Measurements from ENCODE around the gene EME2.
"Not testable (repeated sequence)": the region's sequence is repeated elsewhere in the genome, so short reads cannot be mapped to it uniquely, and the experiment has no call there.

The EME2 gene

DNA sequence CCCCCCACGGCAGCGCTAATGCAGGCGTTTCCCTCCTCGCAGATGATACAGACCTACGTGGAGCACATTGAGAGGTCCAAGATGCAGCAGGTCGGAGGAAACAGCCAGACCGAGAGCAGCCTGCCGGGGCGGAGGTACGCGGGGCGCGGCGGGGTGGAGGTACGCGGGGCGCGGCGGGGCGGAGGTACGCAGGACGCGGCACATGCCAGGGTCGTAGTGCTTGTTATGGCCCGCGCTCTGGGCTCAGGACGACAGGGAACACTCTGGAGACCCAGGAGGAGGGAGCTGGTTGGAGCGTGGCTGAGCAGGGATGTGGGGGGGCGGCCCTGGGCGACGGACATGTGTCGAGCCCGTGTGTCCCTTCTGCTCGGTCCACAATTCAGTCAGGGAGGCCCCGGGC is 43.2 kb upstream of the EME2 start:
- Histone ChIP-seq H3K36me3 (ENCODE audit: insufficient read depth, insufficient read length, low read length) (peaks cover 83% of the 10 kb centered on the region), H3K9ac (ENCODE audit: insufficient read length, low read depth) (no peak overlapping the region)

DNA sequence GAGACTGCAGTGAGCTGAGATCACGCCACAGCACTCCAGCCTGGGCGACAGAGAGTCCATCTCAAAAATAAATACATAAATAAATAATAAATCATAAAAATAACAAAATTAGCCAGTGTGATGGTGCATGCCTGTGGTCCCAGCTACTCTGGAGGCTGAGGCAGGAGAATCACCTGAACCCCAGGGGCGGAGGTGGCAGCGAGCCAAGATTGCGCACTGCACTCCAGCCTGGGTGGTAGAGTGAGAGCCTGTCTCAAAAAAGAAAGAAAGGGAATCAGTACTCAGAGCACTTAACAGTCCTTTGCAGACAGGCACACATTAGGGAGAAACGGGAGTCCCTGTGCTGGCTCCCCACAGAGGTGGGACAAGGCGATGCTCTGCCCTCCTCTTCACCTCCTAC is 41.5 kb upstream of the EME2 start:
- no peak overlapping the region for H3K9ac ChIP-seq (ENCODE audit: insufficient read length, low read depth)
- H3K4me3 ChIP-seq (ENCODE audit: insufficient read length, low read depth) = no peak overlapping the region
- peaks cover 11% of the 10 kb centered on the region for H3K9me3 ChIP-seq (ENCODE audit: insufficient read depth, low read length)
- peaks cover 83% of the 10 kb centered on the region for H3K36me3 ChIP-seq (ENCODE audit: insufficient read depth, insufficient read length, low read length)
- DNase-seq (ENCODE audit: low read depth, low spot score) = no peak
- TF ChIP-seq ZNF274 (IDR thresholded peaks at IDR 0.05; ENCODE audit: low read depth, low read length) (no peak), SUZ12 (IDR thresholded peaks at IDR 0.05; ENCODE audit: extremely low read depth, insufficient read depth, insufficient read length) (no peak), YY1 (IDR thresholded peaks at IDR 0.05; ENCODE audit: insufficient read depth, insufficient read length) (no peak)
- no peaks in the 10 kb centered on the region for H3K4me1 ChIP-seq (ENCODE audit: insufficient read depth, insufficient read length)
- no peaks in the 10 kb centered on the region for H3K27me3 ChIP-seq (ENCODE audit: insufficient read depth, insufficient read length)

More for the DNA sequence above, 43.2 kb upstream of the EME2 start:
- no peaks in the 10 kb centered on the region for H3K27me3 ChIP-seq (ENCODE audit: insufficient read depth, insufficient read length)
- H3K4me1 ChIP-seq (ENCODE audit: insufficient read depth, insufficient read length) = no peaks in the 10 kb centered on the region
- H3K9me3 ChIP-seq (ENCODE audit: insufficient read depth, low read length) = no peaks in the 10 kb centered on the region
- no peak overlapping the region for H3K4me3 ChIP-seq (ENCODE audit: insufficient read length, low read depth)
- DNase-seq (ENCODE audit: low read depth, low spot score) = no peak
- no peak for TF ChIP-seq ZNF274 (IDR thresholded peaks at IDR 0.05; ENCODE audit: low read depth, low read length)

DNA sequence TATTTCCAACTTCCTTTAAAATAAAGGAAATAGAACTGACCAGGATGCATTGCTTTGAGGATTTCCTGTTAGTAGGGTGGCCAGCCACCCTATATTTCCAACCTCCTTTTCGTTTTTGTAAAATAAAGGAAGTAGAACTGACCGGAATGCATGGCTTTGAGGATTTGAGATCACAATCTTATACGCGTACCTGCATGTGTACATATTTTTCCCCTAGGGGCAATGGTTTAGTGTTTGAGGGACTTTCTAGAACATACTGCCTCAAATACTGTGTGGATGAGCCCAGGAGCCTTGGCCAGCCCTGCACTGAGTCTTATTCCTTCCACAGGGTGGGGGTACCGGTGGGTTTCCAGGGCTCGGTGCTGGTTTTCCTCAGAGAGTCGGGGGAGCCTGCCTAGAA is 41.0 kb upstream of the EME2 start:
- Histone ChIP-seq H3K27me3 (ENCODE audit: insufficient read depth, insufficient read length) (no peaks in the 10 kb centered on the region), H3K4me3 (ENCODE audit: insufficient read length, low read depth) (no peak overlapping the region), H3K9ac (ENCODE audit: insufficient read length, low read depth) (no peak overlapping the region), H3K9me3 (ENCODE audit: insufficient read depth, low read length) (peaks cover 16% of the 10 kb centered on the region), H3K4me1 (ENCODE audit: insufficient read depth, insufficient read length) (no peaks in the 10 kb centered on the region), H3K36me3 (ENCODE audit: insufficient read depth, insufficient read length, low read length) (peaks cover 79% of the 10 kb centered on the region)
- no peak for DNase-seq (ENCODE audit: low read depth, low spot score)
- TF ChIP-seq YY1 (IDR thresholded peaks at IDR 0.05; ENCODE audit: insufficient read depth, insufficient read length) = no peak
- no peak for TF ChIP-seq SUZ12 (IDR thresholded peaks at IDR 0.05; ENCODE audit: extremely low read depth, insufficient read depth, insufficient read length)
- no peak for TF ChIP-seq ZNF274 (IDR thresholded peaks at IDR 0.05; ENCODE audit: low read depth, low read length)

DNA sequence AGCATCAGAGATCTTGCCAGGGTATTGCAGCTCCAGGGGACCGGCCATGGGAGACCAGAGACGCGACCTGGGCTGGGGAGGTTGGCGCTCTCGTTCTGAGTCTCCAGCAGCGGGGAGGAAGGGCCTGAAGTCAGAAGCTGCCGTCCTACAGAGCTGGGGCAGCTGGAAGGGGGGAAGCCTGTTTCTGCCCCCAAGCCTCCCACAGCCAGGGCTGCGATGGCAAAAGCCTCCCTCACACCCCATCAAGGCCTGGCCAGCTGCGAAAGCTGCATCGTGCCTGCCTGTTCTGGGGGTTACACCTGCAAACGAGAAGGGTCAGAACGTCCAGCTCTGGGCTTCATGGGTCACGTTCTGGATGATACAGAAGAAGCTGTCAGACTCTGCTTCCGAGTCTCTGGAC is 40.5 kb upstream of the EME2 start:
- H3K9me3 ChIP-seq (ENCODE audit: insufficient read depth, low read length) = peaks cover 21% of the 10 kb centered on the region
- TF ChIP-seq SUZ12 (IDR thresholded peaks at IDR 0.05; ENCODE audit: extremely low read depth, insufficient read depth, insufficient read length) = no peak
- peaks cover 77% of the 10 kb centered on the region for H3K36me3 ChIP-seq (ENCODE audit: insufficient read depth, insufficient read length, low read length)

DNA sequence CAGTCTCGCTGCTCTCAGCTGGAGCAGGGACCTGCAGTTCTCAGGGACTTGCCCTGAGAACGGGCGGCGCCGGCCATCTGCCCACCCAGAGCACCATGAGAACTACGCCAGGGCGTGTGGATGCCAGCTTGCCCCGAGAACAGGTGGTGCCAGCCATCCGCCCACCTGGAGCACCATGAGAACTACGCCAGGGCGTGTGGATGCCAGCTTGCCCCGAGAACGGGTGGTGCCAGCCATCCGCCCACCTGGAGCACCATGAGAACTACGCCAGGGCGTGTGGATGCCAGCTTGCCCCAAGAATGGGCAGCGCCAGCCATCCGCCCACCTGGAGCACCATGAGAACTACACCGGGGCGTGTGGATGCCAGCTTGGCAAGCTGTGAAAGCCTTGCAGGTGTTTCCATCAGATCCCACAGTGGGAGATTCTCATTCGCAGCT is 40.0 kb upstream of the EME2 start:
- H3K9ac ChIP-seq (ENCODE audit: insufficient read length, low read depth); DNase-seq (ENCODE audit: low read depth, low spot score); H3K27me3 ChIP-seq (ENCODE audit: insufficient read depth, insufficient read length); H3K4me3 ChIP-seq (ENCODE audit: insufficient read length, low read depth); H3K4me1 ChIP-seq (ENCODE audit: insufficient read depth, insufficient read length): not testable (repeated sequence)
- Histone ChIP-seq H3K9me3 (ENCODE audit: insufficient read depth, low read length) (peaks cover 26% of the 10 kb centered on the region), H3K36me3 (ENCODE audit: insufficient read depth, insufficient read length, low read length) (peaks cover 72% of the 10 kb centered on the region)

More for the DNA sequence above, 40.5 kb upstream of the EME2 start:
- DNase-seq (ENCODE audit: low read depth, low spot score) = no peak
- Histone ChIP-seq H3K27me3 (ENCODE audit: insufficient read depth, insufficient read length) (no peaks in the 10 kb centered on the region), H3K4me1 (ENCODE audit: insufficient read depth, insufficient read length) (no peaks in the 10 kb centered on the region), H3K9ac (ENCODE audit: insufficient read length, low read depth) (no peak overlapping the region), H3K4me3 (ENCODE audit: insufficient read length, low read depth) (no peak overlapping the region)

DNA sequence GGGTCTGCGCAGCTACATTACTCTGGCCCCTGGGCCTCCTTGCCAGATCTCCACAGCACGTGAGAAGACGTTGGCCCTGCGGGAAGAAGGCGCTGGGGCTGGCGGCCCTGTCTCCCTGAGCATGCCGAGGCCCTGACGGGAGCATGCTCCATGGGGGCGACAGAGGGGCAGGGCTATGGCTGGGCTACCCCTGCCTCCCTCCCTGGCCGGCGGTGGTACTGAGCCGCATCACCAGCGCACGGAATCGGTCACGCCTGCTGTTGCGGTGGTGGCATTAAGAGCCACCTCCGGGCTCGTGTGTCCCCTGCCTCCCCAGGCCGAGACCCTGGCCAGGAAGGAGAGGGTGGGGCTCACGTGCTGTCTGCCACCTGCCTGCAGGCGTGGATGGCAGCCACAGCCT is 38.5 kb upstream of the EME2 start:
- no peak for TF ChIP-seq YY1 (IDR thresholded peaks at IDR 0.05; ENCODE audit: insufficient read depth, insufficient read length)
- no peak for TF ChIP-seq SUZ12 (IDR thresholded peaks at IDR 0.05; ENCODE audit: extremely low read depth, insufficient read depth, insufficient read length)
- no peak for TF ChIP-seq ZNF274 (IDR thresholded peaks at IDR 0.05; ENCODE audit: low read depth, low read length)
- Histone ChIP-seq H3K27me3 (ENCODE audit: insufficient read depth, insufficient read length) (no peaks in the 10 kb centered on the region), H3K4me1 (ENCODE audit: insufficient read depth, insufficient read length) (no peaks in the 10 kb centered on the region), H3K4me3 (ENCODE audit: insufficient read length, low read depth) (no peak overlapping the region), H3K36me3 (ENCODE audit: insufficient read depth, insufficient read length, low read length) (peaks cover 57% of the 10 kb centered on the region), H3K9ac (ENCODE audit: insufficient read length, low read depth) (no peak overlapping the region), H3K9me3 (ENCODE audit: insufficient read depth, low read length) (peaks cover 42% of the 10 kb centered on the region)
- no peak for DNase-seq (ENCODE audit: low read depth, low spot score)

DNA sequence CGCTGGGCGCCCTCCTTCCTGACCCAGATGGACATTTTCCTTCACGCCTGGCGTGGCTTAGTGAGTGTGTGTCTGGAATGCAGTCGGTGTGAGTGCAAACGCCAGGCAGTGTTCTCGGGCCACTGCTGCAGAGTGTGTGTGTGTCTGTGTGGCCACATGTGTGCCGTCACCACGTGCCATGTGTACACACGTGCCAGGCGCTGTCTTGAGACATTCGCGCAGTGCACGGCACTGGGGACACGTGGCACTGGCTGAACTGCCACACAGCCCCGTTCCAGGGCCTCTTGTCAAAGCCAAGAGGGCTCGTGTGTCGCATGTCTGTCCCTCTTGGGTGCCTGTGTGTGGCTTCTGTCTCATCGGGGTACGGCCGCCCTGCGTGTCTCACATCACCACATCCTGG is 37.8 kb upstream of the EME2 start:
- Histone ChIP-seq H3K4me3 (ENCODE audit: insufficient read length, low read depth) (no peak overlapping the region), H3K9me3 (ENCODE audit: insufficient read depth, low read length) (peaks cover 48% of the 10 kb centered on the region), H3K9ac (ENCODE audit: insufficient read length, low read depth) (no peak overlapping the region), H3K27me3 (ENCODE audit: insufficient read depth, insufficient read length) (no peaks in the 10 kb centered on the region), H3K4me1 (ENCODE audit: insufficient read depth, insufficient read length) (no peaks in the 10 kb centered on the region), H3K36me3 (ENCODE audit: insufficient read depth, insufficient read length, low read length) (peaks cover 54% of the 10 kb centered on the region)
- DNase-seq (ENCODE audit: low read depth, low spot score) = no peak
- no peak for TF ChIP-seq SUZ12 (IDR thresholded peaks at IDR 0.05; ENCODE audit: extremely low read depth, insufficient read depth, insufficient read length)
- no peak for TF ChIP-seq ZNF274 (IDR thresholded peaks at IDR 0.05; ENCODE audit: low read depth, low read length)
- TF ChIP-seq YY1 (IDR thresholded peaks at IDR 0.05; ENCODE audit: insufficient read depth, insufficient read length) = no peak

DNA sequence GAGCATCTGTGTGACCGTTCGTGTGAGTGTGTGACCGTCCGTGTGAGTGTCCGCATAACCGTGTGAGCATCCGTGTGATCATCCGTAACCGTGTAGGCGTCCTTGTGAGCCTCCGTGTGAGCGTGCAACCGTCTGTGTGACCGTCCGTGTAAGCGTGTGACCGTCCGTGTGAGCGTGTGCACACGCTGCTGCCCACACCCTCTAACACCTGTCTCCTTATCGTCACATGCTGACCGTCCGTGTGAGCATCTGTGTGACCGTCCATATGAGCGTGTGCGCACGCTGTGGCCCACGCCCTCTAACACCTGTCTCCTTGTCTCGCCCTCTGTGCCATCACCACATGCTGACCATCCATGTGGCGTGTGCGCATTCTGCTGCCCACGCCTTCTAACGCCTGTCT is 32.4 kb upstream of the EME2 start:
- peaks cover 45% of the 10 kb centered on the region for H3K36me3 ChIP-seq (ENCODE audit: insufficient read depth, insufficient read length, low read length)
- peaks cover 7% of the 10 kb centered on the region for H3K4me1 ChIP-seq (ENCODE audit: insufficient read depth, insufficient read length)
- TF ChIP-seq YY1 (IDR thresholded peaks at IDR 0.05; ENCODE audit: insufficient read depth, insufficient read length) = no peak
- no peak for TF ChIP-seq SUZ12 (IDR thresholded peaks at IDR 0.05; ENCODE audit: extremely low read depth, insufficient read depth, insufficient read length)
- TF ChIP-seq ZNF274 (IDR thresholded peaks at IDR 0.05; ENCODE audit: low read depth, low read length) = no peak
- no peak overlapping the region for H3K9ac ChIP-seq (ENCODE audit: insufficient read length, low read depth)
- no peak overlapping the region for H3K4me3 ChIP-seq (ENCODE audit: insufficient read length, low read depth)
- no peaks in the 10 kb centered on the region for H3K27me3 ChIP-seq (ENCODE audit: insufficient read depth, insufficient read length)
- DNase-seq (ENCODE audit: low read depth, low spot score) = no peak
- peaks cover 46% of the 10 kb centered on the region for H3K9me3 ChIP-seq (ENCODE audit: insufficient read depth, low read length)
